AG04450 (cell line): ENCODE data around the gene GPR83. TPM values are rescaled to one million over a fixed set of nuclear protein-coding genes. Genes with fewer than 3 reads are reported as not detected.
"Not testable (repeated sequence)": the region's sequence is repeated elsewhere in the genome, so short reads cannot be mapped to it uniquely, and the experiment has no call there.

Experiments
- CTCF ChIA-PET: fragments of 300-600, 350-600 bp; formaldehyde crosslinking; extraction: SDS; loops from one replicate; lab custom pipeline; 2022; ENCODE audit warnings: antibody characterized with exemption, inconsistent platforms; lab: Charles Lee
- POLR2A ChIA-PET: fragments of 350-600 bp; formaldehyde crosslinking; extraction: SDS; loops from one replicate; lab custom pipeline; 2021; ENCODE audit warnings: antibody characterized with exemption, inconsistent platforms; lab: Yijun Ruan, JAX
- DNase-seq: peaks from one replicate; pipeline ENCODE4 v3.0.0-alpha.2; 2011; ENCODE audit warnings: low read depth, low spot score
- H3K27ac ChIP-seq: one replicate; pipeline ENCODE4 v1.5.1; 2012; ENCODE audit warnings: low read depth, low read length, control low read depth
- H3K27me3 ChIP-seq: one replicate; pipeline ENCODE4 v1.6.0; 2012; ENCODE audit warnings: low read length; ENCODE audit not compliant: control insufficient read depth, insufficient read depth
- H3K4me3 ChIP-seq: 2 replicates; pipeline ENCODE4 v1.5.1; 2011; ENCODE audit warnings: mild to moderate bottlenecking, low read depth, low read length, control low read depth
- H3K9me3 ChIP-seq: 2 replicates; pipeline ENCODE4 v1.5.1; 2012; ENCODE audit warnings: low read length; ENCODE audit not compliant: control insufficient read depth, insufficient read depth
- CTCF ChIP-seq: IDR thresholded peaks from 2 replicates; pipeline ENCODE4 v1.5.1; 2011; ENCODE audit warnings: low read depth, low read length, control low read depth, inconsistent platforms
- polyA plus RNA-seq: library from polyadenylated mRNA; depleted of rRNA; stranded (reverse); fragments of >200 nt; gene quantifications from 2 replicates; pipeline ENCODE4 v1.2.3, GENCODE V29; 2011

The GPR83 gene
- polyA plus RNA-seq, 1 experiment, result 0.02 TPM

GRCh38 chr11:94396282-94396681 is 4.9 kb downstream of the GPR83 start:
- ChIA-PET POLR2A (no interaction called here), CTCF (no interaction called here)
- Histone ChIP-seq H3K27ac (no peak overlapping the region), H3K27me3 (peaks cover 42% of the 10 kb centered on the region), H3K4me3 (no peak overlapping the region), H3K9me3 (no peaks in the 10 kb centered on the region; the same call in 1 of the 2 replicates)
- no peak for TF ChIP-seq CTCF
- no peak for DNase-seq

- H3K27ac ChIP-seq, DNase-seq, POLR2A ChIA-PET, H3K9me3 ChIP-seq, H3K4me3 ChIP-seq, CTCF ChIA-PET, H3K27me3 ChIP-seq: not testable (repeated sequence)
These were observed 9.3 kb downstream of the GPR83 start for GRCh38 chr11:94391937-94392336.

GRCh38 chr11:94379613-94380012 is 21.6 kb downstream of the GPR83 start:
- DNase-seq, result no peak
- ChIA-PET POLR2A (no interaction called here), CTCF (no interaction called here)
- no peak for TF ChIP-seq CTCF
- Histone ChIP-seq H3K27me3 (no peaks in the 10 kb centered on the region), H3K4me3 (no peak overlapping the region), H3K9me3 (no peaks in the 10 kb centered on the region), H3K27ac (no peak overlapping the region)

GRCh38 chr11:94376841-94377240 is 24.4 kb downstream of the GPR83 start:
- Histone ChIP-seq H3K27ac (no peak overlapping the region), H3K4me3 (no peak overlapping the region), H3K27me3 (no peaks in the 10 kb centered on the region), H3K9me3 (no peaks in the 10 kb centered on the region)
- ChIA-PET CTCF (no interaction called here), POLR2A (no interaction called here)
- no peak for TF ChIP-seq CTCF
- DNase-seq, result no peak

- DNase-seq, POLR2A ChIA-PET, H3K4me3 ChIP-seq, H3K27ac ChIP-seq, H3K27me3 ChIP-seq, H3K9me3 ChIP-seq: not testable (repeated sequence)
- CTCF ChIA-PET, result interaction anchor here (0.6 kb wide), 1 partner anchor 136 kb away, joined by 4 read pairs; no protein-coding TSS in a partner anchor
These were observed 30.6 kb downstream of the GPR83 start for GRCh38 chr11:94370576-94370975.

GRCh38 chr11:94350850-94351563 is 50.2 kb downstream of the GPR83 start:
- DNase-seq, H3K4me3 ChIP-seq, H3K27me3 ChIP-seq, POLR2A ChIA-PET, H3K27ac ChIP-seq, H3K9me3 ChIP-seq, CTCF ChIA-PET: not testable (repeated sequence)

GRCh38 chr11:94346311-94346710 is 54.9 kb downstream of the GPR83 start:
- H3K4me3 ChIP-seq, H3K27ac ChIP-seq, H3K27me3 ChIP-seq, DNase-seq, H3K9me3 ChIP-seq, CTCF ChIA-PET, POLR2A ChIA-PET: not testable (repeated sequence)
